Measurements from ENCODE around the gene DNAH11. TPM values are rescaled to one million over a fixed set of nuclear protein-coding genes. Genes with fewer than 3 reads are reported as not detected.

The DNAH11 gene
- total RNA-seq, 1 donor from 2014 or later, result 0.13 TPM

GRCh38 chr7:21718391-21718790, 175.6 kb downstream of the DNAH11 start:
- H3K9me3 Mint-ChIP-seq, result no peaks in the 10 kb centered on the region
- H3K4me1 ChIP-seq, result no peaks in the 10 kb centered on the region
- H3F3A ChIP-seq (ENCODE audit: low read depth), result no peaks in the 10 kb centered on the region
- no peaks in the 10 kb centered on the region for H3K36me3 ChIP-seq
- DNase-seq (ENCODE audit: low spot score), result no peak
- no peak overlapping the region for H3K4me3 Mint-ChIP-seq
- H3K27ac ChIP-seq, result no peak overlapping the region
- H3K27ac Mint-ChIP-seq, result no peak overlapping the region
- no peak overlapping the region for H3K9ac ChIP-seq
- H3K9me3 ChIP-seq (ENCODE audit: low read depth), result no peaks in the 10 kb centered on the region
- H3K36me3 Mint-ChIP-seq, result no peaks in the 10 kb centered on the region
- H3K4me3 ChIP-seq, result no peak overlapping the region
- H3K27me3 Mint-ChIP-seq (ENCODE audit: insufficient read depth, low read depth), result peaks cover 4% of the 10 kb centered on the region
- no peaks in the 10 kb centered on the region for H3K79me2 ChIP-seq (ENCODE audit: low read depth)
- H4K20me1 ChIP-seq (ENCODE audit: low read depth), result no peaks in the 10 kb centered on the region
- peaks cover 7% of the 10 kb centered on the region for H3K4me1 Mint-ChIP-seq
- no peak overlapping the region for H3K4me2 ChIP-seq
- no peaks in the 10 kb centered on the region for H3K27me3 ChIP-seq
- no peak overlapping the region for H2AFZ ChIP-seq (replicated peaks)
- no peak for TF ChIP-seq EZH2phosphoT487 (IDR thresholded peaks at IDR 0.05)
- no peak for TF ChIP-seq CTCF (IDR thresholded peaks at IDR 0.05)
- TF ChIP-seq EZH2 (IDR thresholded peaks at IDR 0.05), result no peak

DNA sequence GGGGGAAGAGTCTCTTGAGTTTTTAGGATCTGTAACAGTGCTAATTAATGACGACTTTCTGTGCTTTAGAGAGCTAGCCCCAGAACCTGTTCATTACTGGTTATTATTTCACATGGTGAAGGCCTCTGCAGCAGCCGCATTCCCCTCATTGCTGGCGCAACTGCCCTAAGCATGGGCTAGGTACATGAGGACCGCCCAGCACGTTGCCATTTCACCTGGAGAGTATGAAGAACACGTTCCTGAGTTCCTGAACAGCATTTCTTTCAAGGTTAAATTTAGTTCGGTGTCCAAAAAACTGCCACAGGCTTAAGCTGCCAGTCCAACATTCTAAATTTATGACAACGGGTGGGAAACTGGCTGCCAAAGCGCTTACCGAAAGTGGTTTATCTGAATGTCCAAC, 177.0 kb downstream of the DNAH11 start:
- H3K4me1 ChIP-seq, result no peaks in the 10 kb centered on the region
- no peak overlapping the region for H3K4me2 ChIP-seq
- DNase-seq (ENCODE audit: low spot score), result no peak
- H2AFZ ChIP-seq (replicated peaks), result no peak overlapping the region
- Mint-ChIP-seq H3K4me3 (no peak overlapping the region), H3K4me1 (peaks cover 7% of the 10 kb centered on the region), H3K9me3 (no peaks in the 10 kb centered on the region), H3K27ac (no peak overlapping the region), H3K36me3 (no peaks in the 10 kb centered on the region), H3K27me3 (ENCODE audit: insufficient read depth, low read depth) (peaks cover 4% of the 10 kb centered on the region)
- H3K9ac ChIP-seq, result no peak overlapping the region
- TF ChIP-seq EZH2phosphoT487 (IDR thresholded peaks at IDR 0.05), result no peak
- TF ChIP-seq CTCF (IDR thresholded peaks at IDR 0.05), result no peak
- no peak for TF ChIP-seq EZH2 (IDR thresholded peaks at IDR 0.05)
- no peaks in the 10 kb centered on the region for H3K9me3 ChIP-seq (ENCODE audit: low read depth)
- no peak overlapping the region for H3K27ac ChIP-seq
- H3K36me3 ChIP-seq, result no peaks in the 10 kb centered on the region
- H3F3A ChIP-seq (ENCODE audit: low read depth), result no peaks in the 10 kb centered on the region
- no peaks in the 10 kb centered on the region for H4K20me1 ChIP-seq (ENCODE audit: low read depth)
- no peaks in the 10 kb centered on the region for H3K27me3 ChIP-seq
- no peaks in the 10 kb centered on the region for H3K79me2 ChIP-seq (ENCODE audit: low read depth)
- no peak overlapping the region for H3K4me3 ChIP-seq

GRCh38 chr7:21722371-21722770, 179.5 kb downstream of the DNAH11 start:
- Histone ChIP-seq H3K4me3 (no peak overlapping the region), H3F3A (ENCODE audit: low read depth) (no peaks in the 10 kb centered on the region), H3K4me1 (no peaks in the 10 kb centered on the region), H3K9me3 (ENCODE audit: low read depth) (no peaks in the 10 kb centered on the region), H3K79me2 (ENCODE audit: low read depth) (no peaks in the 10 kb centered on the region), H3K9ac (no peak overlapping the region), H4K20me1 (ENCODE audit: low read depth) (no peaks in the 10 kb centered on the region), H3K36me3 (no peaks in the 10 kb centered on the region), H3K4me2 (no peak overlapping the region), H2AFZ (replicated peaks) (no peak overlapping the region), H3K27ac (no peak overlapping the region), H3K27me3 (no peaks in the 10 kb centered on the region)
- no peak for DNase-seq (ENCODE audit: low spot score)
- Mint-ChIP-seq H3K4me1 (peaks cover 7% of the 10 kb centered on the region), H3K27me3 (ENCODE audit: insufficient read depth, low read depth) (peaks cover 4% of the 10 kb centered on the region), H3K27ac (no peak overlapping the region), H3K36me3 (no peaks in the 10 kb centered on the region), H3K9me3 (peaks cover 4% of the 10 kb centered on the region), H3K4me3 (no peak overlapping the region)
- TF ChIP-seq EZH2phosphoT487 (IDR thresholded peaks at IDR 0.05), result no peak
- TF ChIP-seq EZH2 (IDR thresholded peaks at IDR 0.05), result no peak
- TF ChIP-seq CTCF (IDR thresholded peaks at IDR 0.05), result peak; percentile 45

Data from neural progenitor cell (in vitro differentiated cells).